Mesothelial cell of epicardium (in vitro differentiated cells): ENCODE measurements around the gene SDC3. TPM values are rescaled to one million over a fixed set of nuclear protein-coding genes. Genes with fewer than 3 reads are reported as not detected.

ENCODE experiments used
- DNase-seq, 2 experiments: peaks; one replicate each; pipeline ENCODE4 v3.0.0; 2021; ENCODE audit warnings: low spot score in 2 of 2; ENCODE audit not compliant: unreplicated experiment in 2 of 2
- H3K27ac Mint-ChIP-seq: 2 replicates; pipeline ENCODE4 v1.8.0; 2021; ENCODE audit warnings: mixed read lengths
- H3K27me3 Mint-ChIP-seq: 2 replicates; pipeline ENCODE4 v1.8.0; 2021; ENCODE audit warnings: low read depth, mixed read lengths
- H3K36me3 Mint-ChIP-seq: 2 replicates; pipeline ENCODE4 v1.8.0; 2021; ENCODE audit warnings: mixed read lengths
- H3K4me1 Mint-ChIP-seq: 2 replicates; pipeline ENCODE4 v1.8.0; 2021; ENCODE audit warnings: mixed read lengths
- H3K4me3 Mint-ChIP-seq: 2 replicates; pipeline ENCODE4 v1.8.0; 2021; ENCODE audit warnings: mild to moderate bottlenecking, moderate library complexity, mixed read lengths
- H3K9me3 Mint-ChIP-seq: 2 replicates; pipeline ENCODE4 v1.8.0; 2021; ENCODE audit warnings: mixed read lengths
- total RNA-seq: library from RNA; stranded (reverse); gene quantifications from 3 replicates; pipeline ENCODE4 v1.2.1, GENCODE V29; 2021
- TF ChIP-seq, protein P1 (sequence below): fragments of 200-600 bp; sonication (generic); IDR thresholded peaks from one replicate; pipeline ENCODE4 v1.5.0; 2021; ENCODE audit warnings: antibody characterized with exemption; ENCODE audit not compliant: unreplicated experiment

Gene SDC3
- total RNA-seq, 1 donor from 2014 or later: 46.7 TPM

DNA sequence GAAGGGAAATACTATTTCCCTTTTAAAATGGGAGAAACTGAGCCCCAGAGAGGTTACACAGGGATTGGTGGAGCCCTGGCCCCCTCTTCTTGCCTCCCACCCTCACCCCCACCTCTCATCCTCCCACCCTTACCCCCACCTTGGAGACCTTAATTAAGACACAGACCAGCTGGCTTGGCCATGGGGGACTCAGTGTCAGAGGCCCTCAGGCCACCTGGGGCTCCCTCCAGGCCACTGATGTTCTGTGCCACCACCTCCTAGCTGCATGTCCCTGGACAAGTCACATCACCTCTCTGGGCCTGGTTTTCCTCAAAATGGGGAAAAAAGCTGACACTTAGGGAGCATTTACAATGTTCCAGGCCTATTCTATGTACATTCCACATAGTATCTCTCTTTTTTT is 51.5 kb downstream of the SDC3 start:
- peaks cover 20% of the 10 kb centered on the region for H3K4me1 Mint-ChIP-seq
- peaks cover 6% of the 10 kb centered on the region for H3K27me3 Mint-ChIP-seq
- no peak for DNase-seq
- no peak overlapping the region for H3K27ac Mint-ChIP-seq
- TF ChIP-seq, protein P1, sequence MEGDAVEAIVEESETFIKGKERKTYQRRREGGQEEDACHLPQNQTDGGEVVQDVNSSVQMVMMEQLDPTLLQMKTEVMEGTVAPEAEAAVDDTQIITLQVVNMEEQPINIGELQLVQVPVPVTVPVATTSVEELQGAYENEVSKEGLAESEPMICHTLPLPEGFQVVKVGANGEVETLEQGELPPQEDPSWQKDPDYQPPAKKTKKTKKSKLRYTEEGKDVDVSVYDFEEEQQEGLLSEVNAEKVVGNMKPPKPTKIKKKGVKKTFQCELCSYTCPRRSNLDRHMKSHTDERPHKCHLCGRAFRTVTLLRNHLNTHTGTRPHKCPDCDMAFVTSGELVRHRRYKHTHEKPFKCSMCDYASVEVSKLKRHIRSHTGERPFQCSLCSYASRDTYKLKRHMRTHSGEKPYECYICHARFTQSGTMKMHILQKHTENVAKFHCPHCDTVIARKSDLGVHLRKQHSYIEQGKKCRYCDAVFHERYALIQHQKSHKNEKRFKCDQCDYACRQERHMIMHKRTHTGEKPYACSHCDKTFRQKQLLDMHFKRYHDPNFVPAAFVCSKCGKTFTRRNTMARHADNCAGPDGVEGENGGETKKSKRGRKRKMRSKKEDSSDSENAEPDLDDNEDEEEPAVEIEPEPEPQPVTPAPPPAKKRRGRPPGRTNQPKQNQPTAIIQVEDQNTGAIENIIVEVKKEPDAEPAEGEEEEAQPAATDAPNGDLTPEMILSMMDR: no peak
- no peaks in the 10 kb centered on the region for H3K9me3 Mint-ChIP-seq
- no peaks in the 10 kb centered on the region for H3K36me3 Mint-ChIP-seq
- H3K4me3 Mint-ChIP-seq: no peak overlapping the region

DNA sequence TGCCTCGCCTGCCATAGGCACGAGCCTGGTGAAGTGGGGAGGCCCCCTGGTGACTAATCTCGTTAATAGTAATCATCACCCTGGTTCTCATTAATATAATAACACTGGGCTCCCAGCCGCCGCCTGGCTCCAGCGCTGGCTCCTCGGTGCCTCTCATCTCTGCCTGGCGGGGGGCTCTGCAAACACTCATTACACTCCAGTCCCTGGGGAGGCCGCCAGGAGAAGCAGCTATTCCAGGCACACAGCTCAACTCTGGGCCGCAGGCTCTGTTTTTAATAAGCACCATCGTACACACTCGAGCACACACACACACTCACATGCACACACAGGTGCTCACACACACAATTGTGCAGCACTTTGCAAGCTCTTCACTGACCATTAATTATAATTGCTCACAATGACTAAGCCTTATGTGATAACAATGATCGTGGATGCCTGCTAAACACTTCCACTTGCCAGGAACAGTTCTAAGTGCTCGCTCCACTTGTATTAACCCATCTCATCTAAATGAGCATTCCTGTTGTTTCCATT is 52.2 kb downstream of the SDC3 start:
- peak overlapping the region; percentile 9 for H3K27ac Mint-ChIP-seq
- no peak overlapping the region for H3K4me3 Mint-ChIP-seq
- H3K27me3 Mint-ChIP-seq: peaks cover 6% of the 10 kb centered on the region
- H3K4me1 Mint-ChIP-seq: peaks cover 20% of the 10 kb centered on the region
- H3K36me3 Mint-ChIP-seq: no peaks in the 10 kb centered on the region
- TF ChIP-seq, protein P1: no peak
- no peak for DNase-seq
- H3K9me3 Mint-ChIP-seq: no peaks in the 10 kb centered on the region

DNA sequence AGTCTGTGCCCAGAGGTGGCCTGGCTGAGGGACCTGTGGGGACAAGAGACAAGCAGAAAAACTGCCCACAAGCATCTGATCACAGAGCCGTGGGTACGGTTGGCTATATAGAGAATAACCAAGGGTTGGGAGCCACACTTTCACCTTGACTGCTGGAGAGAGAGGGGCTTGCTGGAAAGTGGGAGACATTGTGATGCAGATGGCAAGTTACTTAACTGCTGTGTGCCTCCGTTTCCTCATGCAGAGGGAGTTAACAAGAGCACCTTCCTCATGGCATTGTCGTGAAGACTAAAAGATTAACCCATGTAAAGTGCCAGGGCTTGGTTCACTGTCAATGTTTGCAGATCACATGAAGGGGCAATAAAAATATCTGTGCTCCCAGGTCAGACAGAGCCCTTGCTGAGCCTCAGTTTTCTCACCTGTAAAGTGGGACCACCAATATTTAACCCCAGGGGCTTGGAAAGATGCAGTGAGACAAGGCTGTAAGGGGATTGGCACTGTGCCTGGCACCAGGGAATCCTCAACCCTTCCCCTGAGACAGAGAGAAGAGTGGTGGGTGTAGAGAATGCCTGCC is 52.8 kb downstream of the SDC3 start:
- DNase-seq: no peak
- TF ChIP-seq, protein P1: no peak
- H3K4me3 Mint-ChIP-seq: no peak overlapping the region
- H3K36me3 Mint-ChIP-seq: no peaks in the 10 kb centered on the region
- H3K9me3 Mint-ChIP-seq: no peaks in the 10 kb centered on the region
- no peak overlapping the region for H3K27ac Mint-ChIP-seq
- peaks cover 20% of the 10 kb centered on the region for H3K4me1 Mint-ChIP-seq
- H3K27me3 Mint-ChIP-seq: peaks cover 6% of the 10 kb centered on the region

DNA sequence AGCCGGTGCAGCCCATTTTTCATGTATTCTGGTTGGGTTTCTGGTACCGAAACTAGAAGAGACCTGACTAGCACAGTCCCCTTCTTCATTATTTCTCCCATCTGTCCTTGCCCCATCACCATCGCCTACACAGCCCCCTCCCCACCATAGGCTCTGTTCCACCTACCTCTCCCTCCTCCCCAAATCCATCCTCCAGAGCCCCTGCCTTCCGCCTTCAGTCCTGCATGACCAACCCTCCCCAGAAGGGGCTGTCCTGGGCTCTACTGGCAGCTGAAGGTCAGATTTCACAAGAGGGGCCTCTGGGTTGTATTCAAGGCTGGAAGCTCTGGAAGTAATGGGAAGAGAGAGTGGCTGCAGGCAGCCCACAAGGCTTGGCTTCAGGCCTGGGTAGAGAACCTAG is 55.2 kb downstream of the SDC3 start:
- H3K4me1 Mint-ChIP-seq: peaks cover 3% of the 10 kb centered on the region
- no peaks in the 10 kb centered on the region for H3K9me3 Mint-ChIP-seq
- H3K27me3 Mint-ChIP-seq: peaks cover 8% of the 10 kb centered on the region
- no peaks in the 10 kb centered on the region for H3K36me3 Mint-ChIP-seq
- H3K4me3 Mint-ChIP-seq: no peak overlapping the region
- no peak overlapping the region for H3K27ac Mint-ChIP-seq
- no peak for DNase-seq
- TF ChIP-seq, protein P1: no peak

DNA sequence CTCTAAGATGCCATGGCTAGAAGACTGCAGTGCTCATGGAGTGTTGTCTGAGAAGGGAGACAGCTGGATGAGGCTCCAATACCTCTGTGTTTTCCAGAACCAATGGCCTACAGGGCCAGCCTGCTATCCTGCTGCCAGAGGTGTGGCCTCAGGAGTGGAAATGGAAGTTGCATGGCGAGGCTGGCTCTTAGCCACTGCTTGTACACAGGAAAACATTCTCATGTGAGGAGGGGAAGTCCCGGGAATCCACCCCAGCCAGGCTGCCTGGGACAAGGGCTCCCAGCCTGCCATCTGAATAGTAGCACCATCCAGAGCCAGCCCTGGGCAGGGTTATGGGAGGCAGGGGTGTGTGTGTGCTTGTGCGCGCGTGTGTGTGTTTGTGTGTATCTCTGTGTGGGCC is 56.5 kb downstream of the SDC3 start:
- TF ChIP-seq, protein P1: no peak
- no peak overlapping the region for H3K27ac Mint-ChIP-seq
- H3K36me3 Mint-ChIP-seq: no peaks in the 10 kb centered on the region
- H3K9me3 Mint-ChIP-seq: no peaks in the 10 kb centered on the region
- no peak for DNase-seq
- H3K27me3 Mint-ChIP-seq: peaks cover 10% of the 10 kb centered on the region
- H3K4me1 Mint-ChIP-seq: peaks cover 1% of the 10 kb centered on the region
- H3K4me3 Mint-ChIP-seq: no peak overlapping the region
